HG02938 (cell line): ENCODE measurements around the gene EXT2.

ENCODE experiments used
- ATAC-seq: cut with Tn5 transposase; IDR thresholded peaks from one replicate; pipeline ENCODE4 v1.9.1; 2021; ENCODE audit warnings: mild to moderate bottlenecking, moderate library complexity; ENCODE audit not compliant: unreplicated experiment

The EXT2 gene

DNA sequence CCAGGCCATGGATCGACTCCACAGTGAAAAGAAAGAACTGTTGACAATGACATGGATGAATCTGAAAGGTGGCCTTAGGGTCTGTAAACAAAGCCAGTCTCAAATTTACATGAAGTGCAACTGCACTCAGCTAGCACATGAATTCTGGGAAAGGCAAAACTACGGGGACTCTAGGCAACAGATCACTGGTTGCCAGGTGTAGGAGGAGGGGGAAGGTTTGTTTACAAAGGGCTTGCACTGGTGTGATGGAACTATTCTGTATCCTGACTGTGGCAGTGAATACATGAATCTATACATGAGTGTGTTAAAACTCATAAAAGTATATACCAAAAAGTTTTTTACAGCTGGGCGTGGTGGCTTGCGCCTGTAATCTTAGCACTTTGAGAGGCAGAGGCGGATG lies 187.1 kb downstream of the EXT2 start:
- no peak for ATAC-seq

GRCh38 chr11:44285756-44286155 lies 190.3 kb downstream of the EXT2 start:
- ATAC-seq, result no peak

DNA sequence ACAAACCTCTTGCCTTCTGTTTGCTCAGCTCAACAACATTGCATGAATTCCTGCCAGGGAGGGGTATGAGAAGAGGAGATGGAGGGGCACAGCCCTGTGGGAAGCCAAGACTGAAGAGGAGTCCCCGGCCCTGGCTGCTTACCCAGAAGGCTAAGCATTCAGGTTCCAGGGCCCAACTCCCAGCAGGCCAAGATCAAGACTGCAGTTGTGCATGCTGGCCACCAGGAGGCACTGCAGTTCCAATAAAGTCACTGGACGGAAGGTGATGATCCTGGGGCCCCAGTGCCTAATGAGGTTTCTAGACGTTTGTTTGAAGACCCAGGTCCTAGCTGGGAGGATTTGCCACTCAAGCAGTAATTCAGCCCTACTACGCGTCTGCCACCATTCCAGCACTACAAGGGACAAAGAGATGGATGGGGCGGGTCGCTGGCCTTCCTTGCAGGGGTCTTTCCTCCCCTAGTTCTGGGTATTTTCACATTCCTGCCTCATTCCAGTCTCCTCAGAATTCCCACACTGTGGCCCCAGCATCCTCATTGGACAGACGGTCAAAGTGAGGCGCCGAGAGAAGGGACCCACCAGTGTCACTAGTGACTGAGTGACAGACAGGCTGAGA lies 190.9 kb downstream of the EXT2 start:
- ATAC-seq, result no peak

- ATAC-seq, result no peak
Observed at GRCh38 chr11:44286911-44287310, 191.4 kb downstream of the EXT2 start.

DNA sequence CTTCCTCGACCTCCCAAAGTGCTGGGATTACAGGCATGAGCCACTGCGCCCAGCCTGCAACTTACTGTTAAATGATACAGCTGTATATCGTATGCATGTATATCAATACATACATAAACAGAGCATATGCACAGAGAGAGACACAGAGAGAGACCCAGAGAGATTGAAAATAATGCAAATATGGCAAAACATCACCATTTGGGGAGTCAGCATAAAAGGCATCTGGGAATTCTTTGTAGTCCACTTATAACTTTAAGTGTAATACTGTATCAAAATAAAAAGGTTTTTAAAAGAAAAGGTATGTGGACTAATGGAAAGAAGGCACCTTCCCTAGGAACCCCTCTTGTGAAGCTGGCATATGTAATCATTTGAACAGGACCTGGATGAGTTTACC lies 192.7 kb downstream of the EXT2 start:
- ATAC-seq, result no peak

DNA sequence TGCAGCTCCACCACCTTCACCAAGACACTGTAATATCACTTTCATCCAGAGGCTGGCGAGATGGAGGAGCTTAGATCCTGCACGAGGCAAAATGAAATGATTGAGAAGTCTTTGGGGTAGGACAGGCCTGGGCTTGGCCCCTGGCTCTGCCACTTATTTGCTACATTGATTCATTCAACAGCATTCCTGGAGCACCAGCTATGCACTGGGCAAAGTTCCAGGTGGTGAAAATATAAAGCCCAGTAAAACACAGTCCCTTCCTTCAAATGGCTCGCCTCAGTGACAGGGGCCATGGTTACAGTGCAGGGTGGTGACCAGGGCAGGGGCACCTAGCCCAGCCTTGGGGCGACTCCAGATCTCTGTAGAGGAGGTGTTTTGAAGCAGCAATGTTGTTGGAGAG lies 194.7 kb downstream of the EXT2 start:
- no peak for ATAC-seq
